LNCAP (cell line): ENCODE measurements around the gene DPH7.

Experiments
- CTCF ChIP-seq: fragments of 450-650 bp; IDR thresholded peaks from 2 replicates; pipeline ENCODE4 v1.5.1; 2017; ENCODE audit warnings: mild to moderate bottlenecking

Gene DPH7

GRCh38 chr9:137564817-137565411 is 13.8 kb downstream of the DPH7 start:
- TF ChIP-seq CTCF, result no peak

- TF ChIP-seq CTCF, result no peak
Observed at GRCh38 chr9:137564134-137564533, 14.6 kb downstream of the DPH7 start.

GRCh38 chr9:137558127-137558526 is 20.6 kb downstream of the DPH7 start:
- no peak for TF ChIP-seq CTCF

GRCh38 chr9:137556069-137556838 is 22.5 kb downstream of the DPH7 start:
- no peak for TF ChIP-seq CTCF

- TF ChIP-seq CTCF, result no peak
Observed at GRCh38 chr9:137555179-137555578, 23.5 kb downstream of the DPH7 start.

GRCh38 chr9:137554349-137554748 is 24.4 kb downstream of the DPH7 start:
- no peak for TF ChIP-seq CTCF

GRCh38 chr9:137552022-137552768 is 26.5 kb downstream of the DPH7 start:
- TF ChIP-seq CTCF, result no peak
